ENCODE data around the gene TMEM14A.

The TMEM14A gene

GRCh38 chr6:52725535-52726192 is 54.8 kb downstream of the TMEM14A start:
- Mint-ChIP-seq H3K36me3 (no peaks in the 10 kb centered on the region), H3K4me3 (no peak overlapping the region), H3K27me3 (peaks cover 8 to 12% of the 10 kb centered on the region in 2 donors), H3K4me1 (peaks cover 5 to 10% of the 10 kb centered on the region in 2 donors), H3K27ac (no peak overlapping the region), H3K9me3 (no peaks in the 10 kb centered on the region)
- no peak for ATAC-seq (replicated peaks)
- no peak for DNase-seq

DNA sequence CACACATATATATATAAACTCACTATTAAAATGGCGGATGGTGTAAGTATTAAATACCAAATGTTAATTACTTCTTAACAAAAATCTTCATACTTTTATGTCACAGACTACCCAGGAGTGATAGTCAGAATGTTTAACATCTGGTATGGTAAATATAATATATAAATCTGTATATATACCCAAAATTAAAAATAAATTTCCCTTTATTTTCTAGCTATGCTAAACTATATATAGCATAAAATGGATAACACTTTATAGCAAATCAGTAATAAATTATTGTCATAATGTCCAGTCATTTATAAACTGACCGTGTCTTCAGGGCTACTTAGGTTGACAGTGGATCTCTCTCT is 55.3 kb downstream of the TMEM14A start:
- Mint-ChIP-seq H3K27ac (no peak overlapping the region), H3K4me3 (no peak overlapping the region), H3K4me1 (peaks cover 5 to 10% of the 10 kb centered on the region in 2 donors), H3K9me3 (no peaks in the 10 kb centered on the region), H3K36me3 (no peaks in the 10 kb centered on the region), H3K27me3 (peaks cover 5 to 7% of the 10 kb centered on the region in 2 donors)
- ATAC-seq (replicated peaks) (no peak), DNase-seq (no peak)

DNA sequence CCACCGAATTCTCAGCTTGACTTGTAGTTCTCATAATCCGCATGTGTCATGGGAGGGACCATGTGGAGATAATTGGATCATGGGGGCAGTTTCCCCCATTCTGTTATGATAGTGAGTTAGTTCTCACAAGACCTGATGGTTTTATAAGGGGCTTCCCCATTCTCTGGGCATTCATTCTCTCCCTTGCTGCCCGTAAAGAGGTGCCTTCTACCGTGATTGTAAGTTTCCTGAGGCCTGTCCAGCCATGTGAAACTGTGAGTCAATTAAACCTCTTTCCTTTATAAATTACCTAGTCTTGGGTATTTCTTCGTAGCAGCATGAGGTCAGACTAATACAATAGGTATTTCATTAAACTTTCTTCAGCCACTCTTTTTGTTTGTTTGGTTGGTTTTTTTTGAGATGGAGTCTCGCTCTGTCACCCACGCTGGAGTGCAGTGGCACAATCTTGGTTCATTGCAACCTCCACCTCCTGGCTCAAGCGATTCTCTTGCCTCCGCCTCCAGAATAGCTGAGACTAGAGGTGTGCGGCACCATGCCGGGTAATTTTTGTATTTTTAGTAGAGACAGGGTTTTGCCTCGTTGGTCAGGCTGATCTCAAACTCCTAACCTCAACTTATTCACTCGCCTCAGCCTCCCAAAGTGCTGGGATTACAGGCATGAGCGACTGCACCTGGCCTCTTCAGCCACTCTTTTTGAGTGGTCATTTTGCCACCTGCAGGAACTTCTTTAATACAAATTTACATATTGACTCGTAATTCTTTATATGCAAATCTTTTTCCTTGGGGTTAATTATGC is 56.0 kb downstream of the TMEM14A start:
- no peak overlapping the region for H3K4me3 Mint-ChIP-seq
- no peaks in the 10 kb centered on the region for H3K9me3 Mint-ChIP-seq
- no peak overlapping the region for H3K27ac Mint-ChIP-seq
- H3K36me3 Mint-ChIP-seq = no peaks in the 10 kb centered on the region
- peaks cover 5% of the 10 kb centered on the region in 2 donors for H3K27me3 Mint-ChIP-seq
- no peak for DNase-seq
- peaks cover 5 to 10% of the 10 kb centered on the region in 2 donors for H3K4me1 Mint-ChIP-seq
- no peak for ATAC-seq (replicated peaks)

- DNase-seq (no peak), ATAC-seq (replicated peaks) (no peak)
- Mint-ChIP-seq H3K4me1 (peaks cover 5 to 10% of the 10 kb centered on the region in 2 donors), H3K36me3 (no peaks in the 10 kb centered on the region), H3K27me3 (peaks cover 0 to 5% of the 10 kb centered on the region in 2 donors), H3K4me3 (no peak overlapping the region), H3K9me3 (no peaks in the 10 kb centered on the region), H3K27ac (no peak overlapping the region)
Observed at GRCh38 chr6:52727908-52728307, 57.0 kb downstream of the TMEM14A start.

DNA sequence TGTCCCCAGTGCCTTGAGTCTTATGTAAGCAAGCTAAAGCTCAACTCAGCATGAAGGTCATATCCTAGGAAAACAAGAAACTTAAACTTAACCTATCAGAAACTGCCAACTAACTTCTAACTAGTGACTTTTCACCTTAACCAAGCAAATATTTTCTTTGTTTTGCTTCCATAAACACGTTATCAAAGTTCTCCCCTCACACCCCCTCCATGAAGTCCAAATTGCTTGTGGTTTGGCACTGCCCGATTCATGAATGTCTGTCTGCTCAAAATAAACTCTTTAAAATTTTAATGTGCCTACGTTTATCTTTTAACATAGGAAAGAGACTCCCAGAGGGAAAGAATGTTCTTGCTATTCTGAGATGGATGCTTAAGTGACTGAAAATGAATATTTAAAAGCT is 57.5 kb downstream of the TMEM14A start:
- Mint-ChIP-seq H3K4me3 (no peak overlapping the region), H3K27ac (no peak overlapping the region), H3K9me3 (no peaks in the 10 kb centered on the region), H3K4me1 (peaks cover 5 to 10% of the 10 kb centered on the region in 2 donors), H3K27me3 (peaks cover 0 to 5% of the 10 kb centered on the region in 2 donors), H3K36me3 (no peaks in the 10 kb centered on the region)
- DNase-seq (no peak), ATAC-seq (replicated peaks) (no peak)

DNA sequence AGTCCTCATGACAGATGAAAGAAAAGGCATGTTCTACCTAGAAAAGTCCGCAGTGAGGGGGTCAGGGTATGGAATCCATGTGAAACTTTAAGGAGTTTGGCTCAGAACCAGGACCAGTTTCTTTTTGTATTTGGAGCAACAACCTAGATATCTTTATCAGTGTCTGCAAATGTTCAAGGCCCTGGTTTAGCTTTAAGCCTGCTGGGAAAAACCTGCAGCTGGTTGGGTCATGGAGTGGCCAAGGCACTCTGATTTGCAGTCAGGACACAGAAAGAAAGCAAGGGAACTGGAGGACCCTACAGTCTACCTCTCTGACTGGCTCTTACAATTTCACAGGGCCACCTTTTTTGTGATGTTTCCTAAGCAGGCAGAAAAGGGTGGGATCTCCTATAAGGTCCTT is 58.7 kb downstream of the TMEM14A start:
- Mint-ChIP-seq H3K36me3 (no peaks in the 10 kb centered on the region), H3K27me3 (peaks cover 0 to 5% of the 10 kb centered on the region in 2 donors), H3K4me3 (no peak overlapping the region), H3K4me1 (peaks cover 4 to 7% of the 10 kb centered on the region in 2 donors), H3K27ac (no peak overlapping the region), H3K9me3 (no peaks in the 10 kb centered on the region)
- DNase-seq (no peak), ATAC-seq (replicated peaks) (no peak)

DNA sequence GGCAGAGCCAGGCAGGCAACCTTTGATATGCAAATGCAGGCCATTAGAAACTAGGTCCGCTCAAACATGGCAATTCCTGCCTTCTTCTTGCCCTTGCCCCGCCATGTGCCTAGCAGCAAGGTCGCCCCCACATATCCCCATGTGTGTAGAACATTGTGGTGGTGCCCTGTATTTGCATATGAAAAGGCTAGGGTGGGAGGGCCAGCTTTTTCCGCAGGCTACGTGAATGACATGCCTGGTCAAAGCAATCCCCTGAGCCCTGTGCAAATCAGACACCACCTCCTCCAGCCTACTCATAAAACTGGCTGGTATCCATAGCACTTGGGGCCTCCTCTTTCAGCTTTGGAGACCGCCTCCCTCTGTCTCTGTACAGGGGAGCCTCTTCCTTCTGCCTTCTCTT is 60.8 kb downstream of the TMEM14A start:
- no peak overlapping the region for H3K4me3 Mint-ChIP-seq
- H3K27me3 Mint-ChIP-seq = peaks cover 0 to 5% of the 10 kb centered on the region in 2 donors
- H3K9me3 Mint-ChIP-seq = no peaks in the 10 kb centered on the region
- DNase-seq (no peak), ATAC-seq (replicated peaks) (no peak)
- H3K36me3 Mint-ChIP-seq = no peaks in the 10 kb centered on the region
- no peak overlapping the region for H3K27ac Mint-ChIP-seq
- H3K4me1 Mint-ChIP-seq = no peaks in the 10 kb centered on the region

DNA sequence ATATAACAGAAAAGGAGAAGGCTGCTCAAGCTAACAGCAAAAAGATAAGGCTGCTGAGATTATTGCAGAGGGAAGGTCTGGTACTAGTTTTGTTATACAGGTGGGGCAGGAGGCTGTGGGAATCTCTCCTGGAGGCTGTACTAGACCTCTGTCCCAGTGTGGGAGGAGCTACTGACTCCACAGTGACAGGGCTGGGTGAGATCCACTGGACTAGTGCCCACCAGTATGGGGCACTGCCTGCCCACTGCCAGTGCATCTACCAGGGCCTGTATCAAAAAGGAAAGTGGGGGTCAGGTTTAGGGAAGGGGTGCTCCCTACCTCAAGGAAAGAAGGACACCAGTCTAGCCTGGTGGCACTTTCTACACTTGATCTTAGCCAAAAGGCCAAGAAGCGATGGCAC is 62.3 kb downstream of the TMEM14A start:
- Mint-ChIP-seq H3K4me1 (no peaks in the 10 kb centered on the region), H3K27me3 (peaks cover 0 to 5% of the 10 kb centered on the region in 2 donors), H3K27ac (no peak overlapping the region), H3K4me3 (no peak overlapping the region), H3K36me3 (no peaks in the 10 kb centered on the region), H3K9me3 (no peaks in the 10 kb centered on the region)
- DNase-seq (no peak), ATAC-seq (replicated peaks) (no peak)

GRCh38 chr6:52734072-52734471 is 63.2 kb downstream of the TMEM14A start:
- DNase-seq (no peak), ATAC-seq (replicated peaks) (no peak)
- H3K36me3 Mint-ChIP-seq = no peaks in the 10 kb centered on the region
- no peak overlapping the region for H3K27ac Mint-ChIP-seq
- H3K27me3 Mint-ChIP-seq = peaks cover 0 to under 1% of the 10 kb centered on the region in 2 donors
- H3K9me3 Mint-ChIP-seq = no peaks in the 10 kb centered on the region
- H3K4me1 Mint-ChIP-seq = no peaks in the 10 kb centered on the region
- no peak overlapping the region for H3K4me3 Mint-ChIP-seq

DNA sequence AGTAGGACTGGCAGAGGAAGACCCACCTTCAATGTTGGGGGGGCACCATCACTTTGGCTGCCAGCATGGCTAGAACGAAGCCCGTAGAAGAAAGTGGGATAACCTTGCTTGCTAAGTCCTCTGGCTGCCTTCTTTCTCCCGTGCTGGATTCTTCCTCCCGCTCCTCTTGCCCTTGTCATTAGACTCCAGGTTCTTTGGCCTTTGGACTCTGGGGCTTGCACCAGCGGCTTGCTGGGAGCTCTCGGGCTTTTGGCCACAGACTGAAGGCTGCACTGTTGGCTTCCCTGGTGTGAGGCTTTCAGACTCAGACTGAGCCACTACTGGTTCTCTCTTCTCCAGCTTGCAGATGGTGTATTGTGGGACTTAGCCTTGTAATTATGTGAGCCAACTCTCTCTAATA is 64.2 kb downstream of the TMEM14A start:
- ATAC-seq (replicated peaks) (no peak), DNase-seq (no peak)
- Mint-ChIP-seq H3K4me3 (no peak overlapping the region), H3K9me3 (peaks cover 5 to 6% of the 10 kb centered on the region in 2 donors), H3K27ac (no peak overlapping the region), H3K27me3 (no peaks in the 10 kb centered on the region), H3K36me3 (no peaks in the 10 kb centered on the region), H3K4me1 (no peaks in the 10 kb centered on the region)

GRCh38 chr6:52736145-52736544 is 65.2 kb downstream of the TMEM14A start:
- ATAC-seq (replicated peaks) = no peak
- Mint-ChIP-seq H3K27me3 (no peaks in the 10 kb centered on the region), H3K9me3 (peaks cover 8 to 14% of the 10 kb centered on the region in 2 donors), H3K36me3 (no peaks in the 10 kb centered on the region), H3K4me3 (no peak overlapping the region), H3K4me1 (no peaks in the 10 kb centered on the region), H3K27ac (no peak overlapping the region)
- no peak for DNase-seq
